Osteoblast (primary cell): ENCODE measurements around the gene CAPN14. TPM values are rescaled to one million over a fixed set of nuclear protein-coding genes. Genes with fewer than 3 reads are reported as not detected.

Experiments used
- DNase-seq: peaks from one replicate; pipeline ENCODE4 v3.0.0; 2011; ENCODE audit warnings: low spot score, mixed read lengths; ENCODE audit not compliant: insufficient read length; ENCODE audit errors: missing footprints
- H2AFZ ChIP-seq: 2 replicates; pipeline ENCODE4 v1.6.0; 2011; ENCODE audit warnings: mild to moderate bottlenecking, low read length
- H3K27ac ChIP-seq: 2 replicates; pipeline ENCODE4 v1.5.1; 2011; ENCODE audit warnings: mild to moderate bottlenecking, low read depth, low read length, moderate library complexity
- H3K27me3 ChIP-seq: 2 replicates; pipeline ENCODE4 v1.6.0; 2012; ENCODE audit warnings: mild to moderate bottlenecking, control low read depth, inconsistent platforms, low read length, moderate library complexity; ENCODE audit not compliant: insufficient read depth
- H3K36me3 ChIP-seq: 2 replicates; pipeline ENCODE4 v1.5.1; 2011; ENCODE audit warnings: mild to moderate bottlenecking, low read length, control low read depth, moderate library complexity; ENCODE audit not compliant: insufficient read depth
- H3K4me1 ChIP-seq: 2 replicates; pipeline ENCODE4 v1.5.1; 2011; ENCODE audit warnings: mild to moderate bottlenecking, low read length, control low read depth, moderate library complexity; ENCODE audit not compliant: insufficient read depth
- H3K4me2 ChIP-seq: 2 replicates; pipeline ENCODE4 v1.6.0; 2011; ENCODE audit warnings: mild to moderate bottlenecking, low read length; ENCODE audit not compliant: insufficient read depth
- H3K4me3 ChIP-seq: fragments of 200-600 bp; sonication (generic); 3 replicates; pipeline ENCODE4 v1.5.1; 2012; ENCODE audit warnings: mild to moderate bottlenecking, low read length, inconsistent platforms; ENCODE audit not compliant: insufficient read depth
- H3K79me2 ChIP-seq: 2 replicates; pipeline ENCODE4 v1.6.0; 2012; ENCODE audit warnings: mild to moderate bottlenecking, low read length, control low read depth, inconsistent platforms; ENCODE audit not compliant: insufficient read depth
- H3K9me3 ChIP-seq: 2 replicates; pipeline ENCODE4 v1.5.1; 2011; ENCODE audit warnings: low read depth, low read length, control low read depth
- H4K20me1 ChIP-seq: 2 replicates; pipeline ENCODE4 v1.6.0; 2012; ENCODE audit warnings: mild to moderate bottlenecking, low read length, control low read depth; ENCODE audit not compliant: insufficient read depth
- total RNA-seq: library from RNA; depleted of rRNA; stranded (reverse); fragments of >200 nt; gene quantifications from 2 replicates; pipeline ENCODE4 v1.2.3, GENCODE V29; 2012
- TF ChIP-seq, protein P1 (sequence below): IDR thresholded peaks from 2 replicates; pipeline ENCODE4 v1.5.1; 2011; ENCODE audit warnings: mild to moderate bottlenecking, low read depth, low read length, moderate library complexity; ENCODE audit errors: extremely low read depth

CAPN14 gene
- total RNA-seq, 1 donor = under 0.01 TPM

GRCh38 chr2:31238906-31239592 is 21.7 kb upstream of the CAPN14 start:
- no peak overlapping the region for H2AFZ ChIP-seq
- H3K4me3 ChIP-seq = no peak overlapping the region
- H3K4me1 ChIP-seq = peaks cover 15% of the 10 kb centered on the region
- peaks cover 17% of the 10 kb centered on the region for H4K20me1 ChIP-seq
- no peaks in the 10 kb centered on the region for H3K9me3 ChIP-seq
- TF ChIP-seq, protein P1, sequence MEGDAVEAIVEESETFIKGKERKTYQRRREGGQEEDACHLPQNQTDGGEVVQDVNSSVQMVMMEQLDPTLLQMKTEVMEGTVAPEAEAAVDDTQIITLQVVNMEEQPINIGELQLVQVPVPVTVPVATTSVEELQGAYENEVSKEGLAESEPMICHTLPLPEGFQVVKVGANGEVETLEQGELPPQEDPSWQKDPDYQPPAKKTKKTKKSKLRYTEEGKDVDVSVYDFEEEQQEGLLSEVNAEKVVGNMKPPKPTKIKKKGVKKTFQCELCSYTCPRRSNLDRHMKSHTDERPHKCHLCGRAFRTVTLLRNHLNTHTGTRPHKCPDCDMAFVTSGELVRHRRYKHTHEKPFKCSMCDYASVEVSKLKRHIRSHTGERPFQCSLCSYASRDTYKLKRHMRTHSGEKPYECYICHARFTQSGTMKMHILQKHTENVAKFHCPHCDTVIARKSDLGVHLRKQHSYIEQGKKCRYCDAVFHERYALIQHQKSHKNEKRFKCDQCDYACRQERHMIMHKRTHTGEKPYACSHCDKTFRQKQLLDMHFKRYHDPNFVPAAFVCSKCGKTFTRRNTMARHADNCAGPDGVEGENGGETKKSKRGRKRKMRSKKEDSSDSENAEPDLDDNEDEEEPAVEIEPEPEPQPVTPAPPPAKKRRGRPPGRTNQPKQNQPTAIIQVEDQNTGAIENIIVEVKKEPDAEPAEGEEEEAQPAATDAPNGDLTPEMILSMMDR = no peak
- no peak overlapping the region for H3K27ac ChIP-seq
- H3K27me3 ChIP-seq = no peaks in the 10 kb centered on the region
- H3K79me2 ChIP-seq = peaks cover 9% of the 10 kb centered on the region
- no peak overlapping the region for H3K4me2 ChIP-seq
- DNase-seq = peak; percentile 72
- H3K36me3 ChIP-seq = no peaks in the 10 kb centered on the region

GRCh38 chr2:31238126-31238905 is 21.0 kb upstream of the CAPN14 start:
- H3K36me3 ChIP-seq = no peaks in the 10 kb centered on the region
- H3K27me3 ChIP-seq = no peaks in the 10 kb centered on the region
- no peak overlapping the region for H3K4me2 ChIP-seq
- no peak overlapping the region for H2AFZ ChIP-seq
- H3K9me3 ChIP-seq = no peaks in the 10 kb centered on the region
- peak; percentile 6 for DNase-seq
- no peak overlapping the region for H3K4me3 ChIP-seq
- peaks cover 17% of the 10 kb centered on the region for H4K20me1 ChIP-seq
- peaks cover 18% of the 10 kb centered on the region for H3K4me1 ChIP-seq
- H3K27ac ChIP-seq = no peak overlapping the region
- TF ChIP-seq, protein P1 = no peak
- peaks cover 9% of the 10 kb centered on the region for H3K79me2 ChIP-seq

DNA sequence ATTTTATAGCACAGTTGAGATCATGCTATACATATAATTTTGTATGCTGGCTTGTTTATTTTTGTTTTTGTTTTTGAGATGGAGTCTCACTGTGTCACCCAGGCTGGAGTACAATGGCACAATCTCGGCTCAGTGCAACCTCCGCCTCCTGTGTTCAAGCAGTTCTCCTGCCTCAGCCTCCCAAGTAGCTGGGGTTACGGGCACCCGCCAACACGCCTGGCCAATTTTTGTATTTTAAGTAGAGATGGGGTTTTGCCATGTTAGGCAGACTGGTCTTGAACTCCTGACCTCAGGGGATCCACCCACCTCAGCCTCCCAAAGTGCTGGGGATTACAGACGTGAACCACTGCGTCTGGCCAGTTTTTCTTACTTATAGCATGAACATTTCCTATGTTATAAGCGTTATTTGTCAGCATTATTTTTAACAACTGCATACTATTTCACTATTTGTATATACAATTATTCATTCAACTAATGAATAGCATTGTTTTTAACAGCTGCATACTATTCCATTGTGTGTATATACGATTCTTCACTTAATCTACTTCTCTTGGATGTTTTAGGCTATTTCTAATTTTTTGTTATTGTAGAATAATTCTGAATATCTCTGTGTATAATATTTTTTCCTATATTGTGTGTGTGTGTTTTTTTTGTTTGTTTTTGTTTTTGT is 20.2 kb upstream of the CAPN14 start:
- no peak overlapping the region for H3K4me3 ChIP-seq
- peaks cover 17% of the 10 kb centered on the region for H4K20me1 ChIP-seq
- no peak for DNase-seq
- no peaks in the 10 kb centered on the region for H3K36me3 ChIP-seq
- peaks cover 9% of the 10 kb centered on the region for H3K79me2 ChIP-seq
- H3K4me2 ChIP-seq = no peak overlapping the region
- TF ChIP-seq, protein P1 = no peak
- no peaks in the 10 kb centered on the region for H3K27me3 ChIP-seq
- H3K27ac ChIP-seq = no peak overlapping the region
- H3K9me3 ChIP-seq = no peaks in the 10 kb centered on the region
- H3K4me1 ChIP-seq = peaks cover 19% of the 10 kb centered on the region
- H2AFZ ChIP-seq = no peak overlapping the region
